ENCODE data around the gene CIBAR2.

- TF ChIP-seq POLR2A (IDR thresholded peaks at IDR 0.05; ENCODE audit: extremely low read depth, insufficient read length) (no peak), CTCF (IDR thresholded peaks at IDR 0.05; ENCODE audit: low read depth, low read length) (no peak)
These were observed 7.7 kb upstream of the CIBAR2 start for GRCh38 chr16:85120006-85120340.

All from NB4 (cell line).